GM12865 (cell line): Measurements from ENCODE around the gene ARHGEF17.
A peak's percentile ranks its signal among the peaks of the same experiment; 100 is the strongest.

Experiments used
- DNase-seq: peaks from one replicate; pipeline ENCODE4 v3.0.0; 2010; ENCODE audit warnings: low read depth
- H3K4me3 ChIP-seq: 2 replicates; pipeline ENCODE4 v1.5.1; 2011; ENCODE audit warnings: mild to moderate bottlenecking, low read depth, low read length, control low read depth
- CTCF ChIP-seq: IDR thresholded peaks from 2 replicates; pipeline ENCODE4 v1.5.1; 2011; ENCODE audit warnings: low read length, control low read depth, low read depth, inconsistent platforms; ENCODE audit not compliant: insufficient read depth; ENCODE audit errors: missing control alignments

The ARHGEF17 gene

DNA sequence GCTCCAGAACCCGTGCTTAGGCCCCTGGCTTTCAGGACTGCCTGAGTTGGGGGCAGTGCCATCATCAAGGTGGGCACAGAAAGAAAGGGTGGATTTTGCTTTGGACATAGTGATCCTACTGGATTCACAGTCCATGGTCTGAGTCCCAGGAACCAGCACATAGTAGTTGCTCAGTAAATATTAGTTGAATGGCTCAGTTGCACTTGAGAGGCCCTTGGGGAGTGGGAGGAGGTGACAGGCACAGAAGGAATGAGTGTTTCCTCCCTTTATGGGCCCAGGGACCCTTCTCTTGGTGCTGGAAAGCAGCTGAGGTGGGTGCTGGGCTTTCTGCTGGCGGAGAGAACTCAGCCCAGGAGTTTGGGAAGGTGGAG is 16.6 kb downstream of the ARHGEF17 start:
- no peak overlapping the region for H3K4me3 ChIP-seq
- no peak for DNase-seq
- TF ChIP-seq CTCF: no peak

- H3K4me3 ChIP-seq: no peak overlapping the region
- DNase-seq: peak; percentile 94
- no peak for TF ChIP-seq CTCF
Observed at GRCh38 chr11:73325036-73325981, 17.2 kb downstream of the ARHGEF17 start.

DNA sequence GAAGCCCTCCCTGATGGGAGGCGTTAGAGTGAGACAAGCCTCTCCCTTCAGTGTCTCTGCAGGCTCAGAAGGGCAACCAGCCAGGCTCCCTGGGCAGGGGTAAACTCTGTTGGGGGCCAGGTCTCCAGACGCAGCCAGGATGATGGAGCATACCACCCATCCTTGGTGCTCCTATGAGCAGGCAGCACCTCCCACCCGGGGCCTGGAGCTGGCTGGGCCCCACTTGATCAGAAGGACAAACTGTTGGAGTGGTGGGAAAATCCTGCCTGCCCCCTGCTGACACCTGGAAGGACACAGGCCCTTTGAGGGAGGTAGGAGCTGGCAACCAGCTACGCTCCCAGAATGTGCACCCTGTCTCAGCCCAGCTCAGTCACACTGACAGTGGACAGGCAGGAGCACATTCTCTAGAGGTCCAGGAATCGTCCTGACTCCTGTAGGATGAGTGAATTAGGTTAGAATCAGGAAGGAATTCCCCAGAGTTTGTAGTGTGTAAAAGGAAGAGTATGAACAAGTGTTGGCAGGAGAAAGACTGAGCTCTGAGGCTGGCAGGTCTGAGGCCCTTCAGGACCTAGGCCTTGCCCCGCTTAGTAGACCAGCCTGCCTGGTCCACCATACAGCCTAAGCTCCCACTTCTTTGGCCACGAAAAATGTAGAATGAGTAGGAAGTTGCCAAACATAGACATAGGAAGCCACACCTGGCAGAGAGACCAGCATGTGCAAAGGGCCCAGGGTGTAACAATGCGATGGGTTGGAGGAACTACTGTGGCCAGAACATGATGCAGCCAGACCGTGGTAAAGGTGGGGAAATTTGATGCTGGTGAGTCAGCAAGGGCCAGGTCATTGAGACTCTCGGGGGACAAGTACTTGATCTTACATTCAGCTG is 19.1 kb downstream of the ARHGEF17 start:
- H3K4me3 ChIP-seq: no peak overlapping the region
- no peak for TF ChIP-seq CTCF
- DNase-seq: peak; percentile 83

GRCh38 chr11:73327812-73328364 is 19.8 kb downstream of the ARHGEF17 start:
- TF ChIP-seq CTCF: no peak
- no peak for DNase-seq
- no peak overlapping the region for H3K4me3 ChIP-seq

GRCh38 chr11:73330569-73331093 is 22.6 kb downstream of the ARHGEF17 start:
- no peak for TF ChIP-seq CTCF
- no peak overlapping the region for H3K4me3 ChIP-seq
- DNase-seq: no peak

GRCh38 chr11:73331138-73331916 is 23.3 kb downstream of the ARHGEF17 start:
- no peak for DNase-seq
- no peak for TF ChIP-seq CTCF
- no peak overlapping the region for H3K4me3 ChIP-seq
